Natural killer cell treated with Interleukin-12 subunit alpha and Interleukin-12 subunit beta and Interleukin-15 and Interleukin-18, amount 100 ng/mL, for 72 hours (primary cell): ENCODE measurements around the gene GPR55. TPM values are rescaled to one million over a fixed set of nuclear protein-coding genes. Genes with fewer than 3 reads are reported as not detected.

Source experiments
- ATAC-seq, 2 donors: fragments of 150-1000 bp; cut with Tn5 transposase in 1 of 2; sonication (Bioruptor Pico), chemical (Tn5 transposase) in 1 of 2; 2 replicates each; pipeline ENCODE4 v1.10.0; 2021
- DNase-seq: peaks from one replicate; pipeline ENCODE4 v3.0.0; 2022; ENCODE audit warnings: low spot score
- H3K27ac Mint-ChIP-seq, 2 donors: 1 replicate in 1 of 2; 2 replicates in 1 of 2; pipeline ENCODE4 v1.8.0; 2022; ENCODE audit warnings: mixed read lengths in 2 of 2, mild to moderate bottlenecking in 1 of 2, moderate library complexity in 1 of 2
- H3K27me3 Mint-ChIP-seq, 2 donors: 1 replicate in 1 of 2; 2 replicates in 1 of 2; pipeline ENCODE4 v1.8.0; 2022; ENCODE audit warnings: mixed read lengths in 2 of 2
- H3K36me3 Mint-ChIP-seq: one replicate; pipeline ENCODE4 v1.8.0; 2022; ENCODE audit warnings: mixed read lengths
- H3K4me1 Mint-ChIP-seq, 2 donors: 1 replicate in 1 of 2; 2 replicates in 1 of 2; pipeline ENCODE4 v1.8.0; 2022; ENCODE audit warnings: low read depth in 2 of 2, mixed read lengths in 2 of 2, mild to moderate bottlenecking in 1 of 2
- H3K4me3 Mint-ChIP-seq: one replicate; pipeline ENCODE4 v1.8.0; 2022; ENCODE audit warnings: mixed read lengths
- H3K9me3 Mint-ChIP-seq: 2 replicates; pipeline ENCODE4 v1.8.0; 2022; ENCODE audit warnings: mixed read lengths
- total RNA-seq, 2 donors: library from RNA; stranded (reverse); gene quantifications; one replicate each; pipeline ENCODE4 v1.2.3, GENCODE V29; 2022

Gene GPR55
- total RNA-seq, 2 donors from 2014 or later, result 0.26 to 5.5 TPM

- no peak overlapping the region for H3K27ac Mint-ChIP-seq
Measured at GRCh38 chr2:230863031-230863430, 62.0 kb downstream of the GPR55 start.

DNA sequence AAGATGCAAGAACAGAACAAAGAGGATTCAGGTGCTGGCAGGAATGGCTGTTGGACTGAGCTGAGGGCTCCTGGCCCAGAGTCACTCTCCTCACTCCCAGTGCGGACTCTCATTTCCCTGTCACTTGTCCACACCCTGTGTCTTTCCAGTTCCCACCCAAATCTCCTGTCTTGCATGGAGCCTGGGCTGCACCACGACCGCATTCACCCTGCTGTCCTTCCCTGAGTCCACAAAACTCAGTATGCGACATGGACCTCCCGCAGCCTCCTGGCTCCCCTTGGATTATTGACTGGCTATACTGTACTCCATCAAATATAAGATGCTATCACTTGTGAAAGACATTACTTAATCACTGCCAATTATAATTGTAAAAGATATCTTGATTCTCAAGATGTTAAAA is 62.8 kb downstream of the GPR55 start:
- H3K4me3 Mint-ChIP-seq, result no peak overlapping the region
- no peak overlapping the region for H3K27ac Mint-ChIP-seq
- no peaks in the 10 kb centered on the region for H3K36me3 Mint-ChIP-seq
- ATAC-seq, result no peak
- peaks cover 42 to 65% of the 10 kb centered on the region in 2 donors for H3K27me3 Mint-ChIP-seq
- DNase-seq, result no peak
- no peaks in the 10 kb centered on the region for H3K9me3 Mint-ChIP-seq
- H3K4me1 Mint-ChIP-seq, result peaks cover 26 to 32% of the 10 kb centered on the region in 2 donors

More at GRCh38 chr2:230863031-230863430, 62.0 kb downstream of the GPR55 start:
- Mint-ChIP-seq H3K27me3 (peaks cover 35 to 57% of the 10 kb centered on the region in 2 donors), H3K4me3 (peak overlapping the region; percentile 90), H3K4me1 (peaks cover 26 to 32% of the 10 kb centered on the region in 2 donors), H3K36me3 (no peaks in the 10 kb centered on the region), H3K9me3 (no peaks in the 10 kb centered on the region)
- ATAC-seq, result no peak
- DNase-seq, result no peak

DNA sequence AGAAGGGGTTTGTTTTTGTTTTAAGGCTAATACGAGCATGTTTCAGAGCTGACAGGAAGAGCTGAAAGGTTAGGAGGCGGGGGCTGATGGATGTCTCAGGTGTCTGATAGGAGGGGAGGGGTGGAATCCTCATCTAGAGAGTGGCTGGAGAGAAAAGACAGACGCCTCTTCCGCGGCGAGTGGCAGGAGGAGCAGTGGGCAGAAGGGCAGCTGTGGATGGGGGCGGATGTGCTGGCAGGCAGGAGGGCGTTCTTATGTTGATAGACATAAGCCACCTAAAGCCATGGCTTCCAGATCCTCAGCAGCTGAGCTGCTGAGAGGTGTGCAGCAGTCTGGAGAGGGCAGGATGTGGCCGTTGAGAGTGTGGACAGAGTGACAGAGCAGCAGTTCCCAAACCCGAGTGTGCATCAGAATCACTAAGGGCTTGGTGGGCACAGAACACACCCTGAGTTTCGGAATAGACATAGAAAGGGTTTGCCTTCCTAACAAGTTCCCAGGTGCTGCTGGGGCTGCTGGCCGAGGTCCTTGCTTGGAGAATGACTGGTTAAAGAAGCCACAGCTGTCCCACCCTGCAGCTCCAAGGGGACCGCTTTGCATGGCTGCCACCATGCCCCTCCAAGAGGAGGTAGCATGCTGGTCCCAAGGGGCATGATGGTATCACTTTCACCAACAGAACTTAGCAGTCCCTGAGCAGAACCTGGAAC is 63.3 kb downstream of the GPR55 start:
- no peak for ATAC-seq
- peak overlapping the region; percentile 13 to 19 for H3K27ac Mint-ChIP-seq
- peaks cover 20 to 26% of the 10 kb centered on the region in 2 donors for H3K4me1 Mint-ChIP-seq
- no peaks in the 10 kb centered on the region for H3K36me3 Mint-ChIP-seq
- peaks cover 46 to 71% of the 10 kb centered on the region in 2 donors for H3K27me3 Mint-ChIP-seq
- peak overlapping the region; percentile 26 for H3K4me3 Mint-ChIP-seq
- DNase-seq, result no peak
- H3K9me3 Mint-ChIP-seq, result no peaks in the 10 kb centered on the region

Other genes starting within 250 kb of the GPR55 start
- 100 to 1,000 TPM; 139 to 146 TPM for gene CAB39, start 212.4 kb downstream of the GPR55 start, total RNA-seq
- 10 to 100 TPM in 1 of 2 donors, 1 to 10 TPM in 1; 2.7 to 21.7 TPM for gene ITM2C, start 60.3 kb downstream of the GPR55 start, total RNA-seq
- gene SPATA3, start 70.9 kb upstream of the GPR55 start, total RNA-seq, result under 1 TPM in 1 of 2 donors, not detected in 1; 0.50 TPM
- 1 to 10 TPM in 1 of 2 donors, under 1 TPM in 1; 0.36 to 2.2 TPM for gene C2orf72, start 112.3 kb upstream of the GPR55 start, total RNA-seq
- 100 to 1,000 TPM; 151 to 153 TPM for gene PSMD1, start 131.6 kb upstream of the GPR55 start, total RNA-seq
- not detected for gene HTR2B, start 199.8 kb upstream of the GPR55 start, total RNA-seq